K562 (cell line): ENCODE measurements around the gene CHAMP1. TPM values are rescaled to one million over a fixed set of nuclear protein-coding genes. Genes with fewer than 3 reads are reported as not detected.

ENCODE experiments used
- ARID2 ChIP-seq: fragments of 450-650 bp; IDR thresholded peaks from 2 replicates; pipeline ENCODE4 v1.6.1; 2017; ENCODE audit warnings: antibody characterized with exemption, mild to moderate bottlenecking
- EGR1 ChIP-seq: fragments of 450-650 bp; conservative IDR thresholded peaks from 2 replicates; pipeline ENCODE4 v1.6.1; 2017; ENCODE audit warnings: mild to moderate bottlenecking
- HDAC8 ChIP-seq: fragments of 450-650 bp; IDR thresholded peaks from 2 replicates; pipeline ENCODE4 v1.6.1; 2016; ENCODE audit warnings: mild to moderate bottlenecking, missing genetic modification characterization, moderate library complexity, missing compliant biosample characterization
- KAT8 ChIP-seq: fragments of 450-650 bp; IDR thresholded peaks from 2 replicates; pipeline ENCODE4 v1.6.1; 2016; ENCODE audit warnings: low read depth, mild to moderate bottlenecking
- KDM5B ChIP-seq: fragments of 200-600 bp; sonication (generic); IDR thresholded peaks from 2 replicates; pipeline ENCODE4 v1.6.1; 2012; ENCODE audit warnings: low read depth, mild to moderate bottlenecking, moderate library complexity, low read length, control low read depth, inconsistent platforms; ENCODE audit not compliant: insufficient replicate concordance
- NCOA2 ChIP-seq, 2 experiments: fragments of 450-650 bp; IDR thresholded peaks; 2 replicates each; pipeline ENCODE4 v1.6.1; 2018; ENCODE audit warnings: mild to moderate bottlenecking in 2 of 2, moderate library complexity in 1 of 2; ENCODE audit not compliant: partially characterized antibody in 2 of 2
- POLR2A ChIP-seq: fragments of 450-650 bp; conservative IDR thresholded peaks from 2 replicates; pipeline ENCODE4 v1.6.1; 2016
- SMARCA4 ChIP-seq: fragments of 450-650 bp; IDR thresholded peaks from 2 replicates; pipeline ENCODE4 v1.6.1; 2016
- TCF7 ChIP-seq: sonication (generic); IDR thresholded peaks from 2 replicates; pipeline ENCODE4 v1.6.1; 2016; ENCODE audit warnings: antibody characterized with exemption, borderline replicate concordance
- TSC22D4 ChIP-seq: fragments of 450-650 bp; IDR thresholded peaks from 2 replicates; pipeline ENCODE4 v1.6.1; 2016; ENCODE audit warnings: missing genetic modification characterization, missing biosample characterization, control low read depth
- ZNF76 ChIP-seq: fragments of 250-450 bp; sonication (Bioruptor Pico); IDR thresholded peaks from 2 replicates; pipeline ENCODE4 v1.4.0; 2020; ENCODE audit warnings: mild to moderate bottlenecking, moderate library complexity, borderline replicate concordance
- polyA plus RNA-seq, 8 experiments: library from polyadenylated mRNA; depleted of rRNA in 4 of 8; stranded (reverse) in 5 of 8; unstranded in 3 of 8; fragments of >200 nt; fragmentation: Nextera tagmentation in 2 of 8; fragmentation: Illumina TruSeq in 1 of 8; extraction: Ambion mirVana in 2 of 8; extraction: Trizol in 1 of 8; gene quantifications; 2 replicates each; pipeline versions ENCODE4 v1.2.1 to v1.2.3, GENCODE V29; 2011 to 2014; ENCODE audit warnings: inconsistent platforms in 1 of 8, missing spikeins in 1 of 8
- total RNA-seq, 7 experiments: library from RNA; depleted of rRNA in 6 of 7; stranded (reverse); fragments of >200 nt in 6 of 7; fragmentation: Illumina TruSeq in 2 of 7; extraction: Trizol in 2 of 7; gene quantifications; 2 replicates each; pipeline versions ENCODE4 v1.2.1 to v1.2.3, GENCODE V29; 2011 to 2021; ENCODE audit warnings: low replicate concordance in 1 of 7
- TF ChIP-seq, protein P1 (sequence below), 2 experiments: fragments of 450-650 bp; IDR thresholded peaks; 2 replicates each; pipeline ENCODE4 v1.6.1; 2016
- TF ChIP-seq, protein P2 (sequence below): sonication (generic); formaldehyde crosslinking; IDR thresholded peaks from 2 replicates; pipeline ENCODE4 v1.5.0; 2020; ENCODE audit warnings: missing genetic modification reagents
- TF ChIP-seq, protein P3 (sequence below): fragments of 250-450 bp; sonication (Bioruptor Pico); IDR thresholded peaks from 2 replicates; pipeline ENCODE4 v1.4.0; 2020

Gene CHAMP1
- total and polyA plus RNA-seq, 9 of the 15 experiments (the other 6 are each of a cell fraction or from before 2014, with no cell fraction given) = 0.70 to 40.6 (median 15.3) TPM

DNA sequence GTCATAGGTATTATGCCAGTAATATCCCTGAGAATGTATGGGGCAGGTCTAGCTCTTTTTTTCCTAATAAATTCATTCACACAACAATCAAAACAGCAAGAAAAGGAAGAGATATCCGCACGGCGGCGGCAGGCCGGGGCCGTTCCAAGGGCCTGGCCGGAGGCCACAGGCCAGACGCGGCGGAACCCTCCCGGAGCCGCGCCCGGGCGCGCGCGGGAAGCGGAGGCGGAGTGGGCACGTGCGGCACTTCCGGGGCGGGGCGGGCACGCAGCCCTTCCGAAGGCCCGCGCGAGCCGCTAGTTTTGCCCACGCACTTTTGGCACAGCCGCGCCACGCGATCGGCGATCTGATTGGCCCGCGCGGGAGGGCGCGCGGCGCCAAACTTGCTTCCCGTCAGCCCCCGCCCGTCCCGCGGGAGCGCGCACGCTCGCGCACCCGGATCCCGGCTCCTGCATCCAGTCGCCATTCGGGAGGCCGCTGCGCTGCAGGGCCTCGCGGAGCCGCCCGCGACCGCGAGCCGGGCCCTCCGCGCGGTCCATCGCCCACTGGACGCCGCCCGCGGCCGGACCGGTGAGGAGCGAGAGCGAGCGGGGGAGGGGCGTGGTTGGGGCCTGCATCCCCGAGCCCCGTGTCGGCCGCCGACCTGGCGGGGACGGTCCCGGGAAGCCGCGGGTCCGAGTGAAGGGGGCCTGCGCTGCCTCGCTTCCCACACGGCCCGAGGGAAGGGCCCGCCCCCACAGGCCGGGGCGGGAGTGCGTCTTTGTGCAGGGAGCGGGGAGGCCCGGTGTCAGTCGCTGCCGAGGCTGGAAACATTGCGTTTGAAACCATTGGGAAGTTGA, at the start of gene CHAMP1 (continued):
- TF ChIP-seq, protein P1, sequence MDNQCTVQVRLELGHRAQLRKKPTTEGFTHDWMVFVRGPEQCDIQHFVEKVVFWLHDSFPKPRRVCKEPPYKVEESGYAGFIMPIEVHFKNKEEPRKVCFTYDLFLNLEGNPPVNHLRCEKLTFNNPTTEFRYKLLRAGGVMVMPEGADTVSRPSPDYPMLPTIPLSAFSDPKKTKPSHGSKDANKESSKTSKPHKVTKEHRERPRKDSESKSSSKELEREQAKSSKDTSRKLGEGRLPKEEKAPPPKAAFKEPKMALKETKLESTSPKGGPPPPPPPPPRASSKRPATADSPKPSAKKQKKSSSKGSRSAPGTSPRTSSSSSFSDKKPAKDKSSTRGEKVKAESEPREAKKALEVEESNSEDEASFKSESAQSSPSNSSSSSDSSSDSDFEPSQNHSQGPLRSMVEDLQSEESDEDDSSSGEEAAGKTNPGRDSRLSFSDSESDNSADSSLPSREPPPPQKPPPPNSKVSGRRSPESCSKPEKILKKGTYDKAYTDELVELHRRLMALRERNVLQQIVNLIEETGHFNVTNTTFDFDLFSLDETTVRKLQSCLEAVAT (IDR thresholded peaks at IDR 0.05) = no peak
- TF ChIP-seq NCOA2 (IDR thresholded peaks at IDR 0.05; ENCODE audit: partially characterized antibody in 2 of 2) = no peak
- TF ChIP-seq SMARCA4 = no peak
- no peak for TF ChIP-seq ARID2
- TF ChIP-seq HDAC8 (tag) = no peak; the same call in 1 of the 2 replicates
- no peak for TF ChIP-seq ZNF76 (CRISPR knock-in tag)
- TF ChIP-seq POLR2A = peak; percentile 81
- peak; percentile 86 for TF ChIP-seq KDM5B
- TF ChIP-seq, protein P2, sequence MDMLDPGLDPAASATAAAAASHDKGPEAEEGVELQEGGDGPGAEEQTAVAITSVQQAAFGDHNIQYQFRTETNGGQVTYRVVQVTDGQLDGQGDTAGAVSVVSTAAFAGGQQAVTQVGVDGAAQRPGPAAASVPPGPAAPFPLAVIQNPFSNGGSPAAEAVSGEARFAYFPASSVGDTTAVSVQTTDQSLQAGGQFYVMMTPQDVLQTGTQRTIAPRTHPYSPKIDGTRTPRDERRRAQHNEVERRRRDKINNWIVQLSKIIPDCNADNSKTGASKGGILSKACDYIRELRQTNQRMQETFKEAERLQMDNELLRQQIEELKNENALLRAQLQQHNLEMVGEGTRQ (CRISPR knock-in tag) = peak; percentile 51
- TF ChIP-seq TSC22D4 (tag) = no peak
- peak; percentile 84 for TF ChIP-seq EGR1
- TF ChIP-seq TCF7 = peak; percentile 39; the same call in 1 of the 2 replicates
- TF ChIP-seq KAT8 = no peak
- TF ChIP-seq, protein P3, sequence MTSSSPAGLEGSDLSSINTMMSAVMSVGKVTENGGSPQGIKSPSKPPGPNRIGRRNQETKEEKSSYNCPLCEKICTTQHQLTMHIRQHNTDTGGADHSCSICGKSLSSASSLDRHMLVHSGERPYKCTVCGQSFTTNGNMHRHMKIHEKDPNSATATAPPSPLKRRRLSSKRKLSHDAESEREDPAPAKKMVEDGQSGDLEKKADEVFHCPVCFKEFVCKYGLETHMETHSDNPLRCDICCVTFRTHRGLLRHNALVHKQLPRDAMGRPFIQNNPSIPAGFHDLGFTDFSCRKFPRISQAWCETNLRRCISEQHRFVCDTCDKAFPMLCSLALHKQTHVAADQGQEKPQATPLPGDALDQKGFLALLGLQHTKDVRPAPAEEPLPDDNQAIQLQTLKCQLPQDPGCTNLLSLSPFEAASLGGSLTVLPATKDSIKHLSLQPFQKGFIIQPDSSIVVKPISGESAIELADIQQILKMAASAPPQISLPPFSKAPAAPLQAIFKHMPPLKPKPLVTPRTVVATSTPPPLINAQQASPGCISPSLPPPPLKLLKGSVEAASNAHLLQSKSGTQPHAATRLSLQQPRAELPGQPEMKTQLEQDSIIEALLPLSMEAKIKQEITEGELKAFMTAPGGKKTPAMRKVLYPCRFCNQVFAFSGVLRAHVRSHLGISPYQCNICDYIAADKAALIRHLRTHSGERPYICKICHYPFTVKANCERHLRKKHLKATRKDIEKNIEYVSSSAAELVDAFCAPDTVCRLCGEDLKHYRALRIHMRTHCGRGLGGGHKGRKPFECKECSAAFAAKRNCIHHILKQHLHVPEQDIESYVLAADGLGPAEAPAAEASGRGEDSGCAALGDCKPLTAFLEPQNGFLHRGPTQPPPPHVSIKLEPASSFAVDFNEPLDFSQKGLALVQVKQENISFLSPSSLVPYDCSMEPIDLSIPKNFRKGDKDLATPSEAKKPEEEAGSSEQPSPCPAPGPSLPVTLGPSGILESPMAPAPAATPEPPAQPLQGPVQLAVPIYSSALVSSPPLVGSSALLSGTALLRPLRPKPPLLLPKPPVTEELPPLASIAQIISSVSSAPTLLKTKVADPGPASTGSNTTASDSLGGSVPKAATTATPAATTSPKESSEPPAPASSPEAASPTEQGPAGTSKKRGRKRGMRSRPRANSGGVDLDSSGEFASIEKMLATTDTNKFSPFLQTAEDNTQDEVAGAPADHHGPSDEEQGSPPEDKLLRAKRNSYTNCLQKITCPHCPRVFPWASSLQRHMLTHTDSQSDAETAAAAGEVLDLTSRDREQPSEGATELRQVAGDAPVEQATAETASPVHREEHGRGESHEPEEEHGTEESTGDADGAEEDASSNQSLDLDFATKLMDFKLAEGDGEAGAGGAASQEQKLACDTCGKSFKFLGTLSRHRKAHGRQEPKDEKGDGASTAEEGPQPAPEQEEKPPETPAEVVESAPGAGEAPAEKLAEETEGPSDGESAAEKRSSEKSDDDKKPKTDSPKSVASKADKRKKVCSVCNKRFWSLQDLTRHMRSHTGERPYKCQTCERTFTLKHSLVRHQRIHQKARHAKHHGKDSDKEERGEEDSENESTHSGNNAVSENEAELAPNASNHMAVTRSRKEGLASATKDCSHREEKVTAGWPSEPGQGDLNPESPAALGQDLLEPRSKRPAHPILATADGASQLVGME (CRISPR knock-in tag) = peak; percentile 67; the same call in 1 of the 2 replicates
